ENCODE data around the gene CRYBA1. TPM values are rescaled to one million over a fixed set of nuclear protein-coding genes. Genes with fewer than 3 reads are reported as not detected.

The CRYBA1 gene
- total and polyA plus RNA-seq, 2 donors (not counting 3 experiments of a cell fraction or from before 2014, with no cell fraction given): not detected

DNA sequence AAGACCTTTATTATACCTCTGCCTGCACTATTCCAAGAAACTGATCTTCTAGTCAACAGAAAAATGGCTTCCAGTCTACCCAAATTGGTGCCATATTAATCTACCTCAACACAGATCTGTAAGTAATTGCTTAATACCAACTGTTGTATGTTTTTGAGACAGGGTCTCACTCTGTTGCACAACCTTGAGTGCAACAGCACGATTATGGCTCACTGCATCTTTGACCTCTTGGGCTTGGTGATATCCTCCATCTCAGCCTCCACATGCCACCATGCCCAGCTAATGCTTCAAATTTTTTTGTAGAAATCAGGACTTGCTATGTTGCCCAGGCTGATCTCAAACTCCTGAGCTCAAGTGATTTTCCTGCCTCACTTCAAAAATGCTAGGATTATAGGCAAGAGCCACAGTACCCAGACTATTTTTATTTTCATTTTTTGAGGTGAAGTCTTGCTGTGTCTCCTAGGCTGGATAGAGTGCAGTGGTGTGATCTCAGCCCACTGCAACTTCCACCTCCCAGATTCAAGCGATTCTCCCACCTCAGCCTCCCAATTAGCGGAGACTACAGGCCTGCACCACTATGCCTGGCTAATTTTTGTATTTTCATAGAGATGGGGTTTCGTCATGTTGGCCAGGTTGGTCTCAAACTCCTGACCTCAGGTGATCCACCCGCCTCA lies 32.9 kb downstream of the CRYBA1 start:
- no peaks in the 10 kb centered on the region for H3K27me3 ChIP-seq (ENCODE audit: control insufficient read depth in 2 of 2, insufficient read depth in 2 of 2, low read length in 2 of 2)
- H3K4me1 ChIP-seq (ENCODE audit: control insufficient read depth, extremely low read depth, insufficient read depth, low read length): peaks cover 2% of the 10 kb centered on the region
- no peak for FAIRE-seq
- no peak overlapping the region for H3K27ac ChIP-seq (ENCODE audit: insufficient read depth, low read depth, low read length)
- no peak overlapping the region for H3K4me3 ChIP-seq (replicated peaks in 1 of 3; ENCODE audit: insufficient read depth in 1 of 3, low read depth in 1 of 3, low read length in 3 of 3)
- H2AFZ ChIP-seq (ENCODE audit: low read depth, low read length): no peak overlapping the region
- no peak for DNase-seq (ENCODE audit: low read depth, low spot score)
- ChIA-PET CTCF (interaction anchor here (0.6 to 3.9 kb wide), 5 partner anchors 12 to 130 kb away, joined by 3 to 44 read pairs (median 5); no protein-coding TSS in a partner anchor), POLR2A (no interaction called here)
- peaks cover 20 to 22% of the 10 kb centered on the region in 2 experiments for H3K36me3 ChIP-seq (ENCODE audit: control insufficient read depth in 2 of 2, extremely low read depth in 1 of 2, insufficient read depth in 2 of 2, low read length in 2 of 2)
- H3K79me2 ChIP-seq (ENCODE audit: control insufficient read depth, insufficient read depth, low read length): peaks cover 96% of the 10 kb centered on the region
- no peaks in the 10 kb centered on the region for H3K9me1 ChIP-seq (replicated peaks; ENCODE audit: control insufficient read depth, extremely low read depth, insufficient read depth, low read length)
- intact Hi-C loops (cut with micrococcal nuclease) (no loop called here), dilution Hi-C loops (cut with MboI; ENCODE audit: extremely low pct_ligation_motif_present, low sequenced_read_pairs) (no loop called here)
- no peak overlapping the region for H3K9ac ChIP-seq (replicated peaks; ENCODE audit: extremely low read depth, insufficient read depth, low read length)
- no peaks in the 10 kb centered on the region for H3K9me3 ChIP-seq (replicated peaks; ENCODE audit: control insufficient read depth, insufficient read depth, low read length)
- no TSS peak for BruUV-seq (replicated peaks)
- TF ChIP-seq, protein P1, sequence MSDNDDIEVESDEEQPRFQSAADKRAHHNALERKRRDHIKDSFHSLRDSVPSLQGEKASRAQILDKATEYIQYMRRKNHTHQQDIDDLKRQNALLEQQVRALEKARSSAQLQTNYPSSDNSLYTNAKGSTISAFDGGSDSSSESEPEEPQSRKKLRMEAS (IDR thresholded peaks at IDR 0.05; ENCODE audit: insufficient read depth, insufficient read length): no peak
- TF ChIP-seq POLR2A (IDR thresholded peaks at IDR 0.05; ENCODE audit: low read depth, low read length): no peak
- TF ChIP-seq, protein P2, sequence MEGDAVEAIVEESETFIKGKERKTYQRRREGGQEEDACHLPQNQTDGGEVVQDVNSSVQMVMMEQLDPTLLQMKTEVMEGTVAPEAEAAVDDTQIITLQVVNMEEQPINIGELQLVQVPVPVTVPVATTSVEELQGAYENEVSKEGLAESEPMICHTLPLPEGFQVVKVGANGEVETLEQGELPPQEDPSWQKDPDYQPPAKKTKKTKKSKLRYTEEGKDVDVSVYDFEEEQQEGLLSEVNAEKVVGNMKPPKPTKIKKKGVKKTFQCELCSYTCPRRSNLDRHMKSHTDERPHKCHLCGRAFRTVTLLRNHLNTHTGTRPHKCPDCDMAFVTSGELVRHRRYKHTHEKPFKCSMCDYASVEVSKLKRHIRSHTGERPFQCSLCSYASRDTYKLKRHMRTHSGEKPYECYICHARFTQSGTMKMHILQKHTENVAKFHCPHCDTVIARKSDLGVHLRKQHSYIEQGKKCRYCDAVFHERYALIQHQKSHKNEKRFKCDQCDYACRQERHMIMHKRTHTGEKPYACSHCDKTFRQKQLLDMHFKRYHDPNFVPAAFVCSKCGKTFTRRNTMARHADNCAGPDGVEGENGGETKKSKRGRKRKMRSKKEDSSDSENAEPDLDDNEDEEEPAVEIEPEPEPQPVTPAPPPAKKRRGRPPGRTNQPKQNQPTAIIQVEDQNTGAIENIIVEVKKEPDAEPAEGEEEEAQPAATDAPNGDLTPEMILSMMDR (IDR thresholded peaks at IDR 0.05; ENCODE audit: extremely low read depth in 1 of 2, insufficient read depth in 1 of 2, low read depth in 1 of 2, low read length in 2 of 2): no peak
- no peak for TF ChIP-seq POLR2AphosphoS5 (IDR thresholded peaks at IDR 0.05; ENCODE audit: insufficient read depth, low read depth, low read length)
- TF ChIP-seq MYC (IDR thresholded peaks at IDR 0.05; ENCODE audit: low read depth, low read length): no peak
- TF ChIP-seq FOS (IDR thresholded peaks at IDR 0.05; ENCODE audit: borderline replicate concordance, insufficient read depth, low read length): no peak
- no peak for TF ChIP-seq GATA2 (IDR thresholded peaks at IDR 0.05; ENCODE audit: insufficient read depth, insufficient read length, low read depth, low read length)
- TF ChIP-seq JUN (IDR thresholded peaks at IDR 0.05; ENCODE audit: borderline replicate concordance, insufficient read depth, insufficient read length, low read depth): no peak
- TF ChIP-seq EZH2 (IDR thresholded peaks at IDR 0.05; ENCODE audit: borderline replicate concordance, low read depth, low read length, severe bottlenecking): no peak
- H3K4me2 ChIP-seq (ENCODE audit: insufficient read depth, low read length): no peak overlapping the region
- peaks cover 32% of the 10 kb centered on the region for H4K20me1 ChIP-seq (replicated peaks; ENCODE audit: control insufficient read depth, extremely low read depth, insufficient read depth, low read length)
